GM23338 (cell line): ENCODE measurements around the gene TMEM190. TPM values are rescaled to one million over a fixed set of nuclear protein-coding genes. Genes with fewer than 3 reads are reported as not detected.

ENCODE experiments used
- ATAC-seq: fragments of 200-7000 bp; cut with Tn5 transposase; 3 replicates; pipeline ENCODE4 v1.9.1; 2020
- DNase-seq: peaks from one replicate; pipeline ENCODE4 v3.0.0-alpha.2; 2015; ENCODE audit warnings: low spot score
- H2AFZ ChIP-seq: fragments of 200-600 bp; sonication (generic); 2 replicates; pipeline ENCODE4 v1.8.0; 2016; ENCODE audit warnings: antibody characterized with exemption, mild to moderate bottlenecking, moderate library complexity
- H3F3A ChIP-seq: fragments of 200-600 bp; sonication (generic); replicated peaks from 2 replicates; pipeline ENCODE4 v1.8.0; 2017; ENCODE audit warnings: antibody characterized with exemption, mixed run types, low read depth
- H3K27ac ChIP-seq: fragments of 200-600 bp; sonication (generic); 2 replicates; pipeline ENCODE4 v1.6.1; 2016; ENCODE audit warnings: low read depth
- H3K27me3 ChIP-seq: fragments of 200-600 bp; sonication (generic); 2 replicates; pipeline ENCODE4 v1.8.0; 2016; ENCODE audit warnings: mild to moderate bottlenecking, mixed run types, moderate library complexity; ENCODE audit not compliant: insufficient read depth
- H3K36me3 ChIP-seq: fragments of 200-600 bp; sonication (generic); 2 replicates; pipeline ENCODE4 v1.8.0; 2016; ENCODE audit warnings: mild to moderate bottlenecking; ENCODE audit not compliant: insufficient read depth
- H3K4me1 ChIP-seq: fragments of 200-600 bp; sonication (generic); 2 replicates; pipeline ENCODE4 v1.8.0; 2016; ENCODE audit warnings: mild to moderate bottlenecking, moderate library complexity; ENCODE audit not compliant: insufficient read depth
- H3K4me2 ChIP-seq: fragments of 200-600 bp; sonication (generic); 2 replicates; pipeline ENCODE4 v1.7.1; 2017; ENCODE audit warnings: mixed run types
- H3K4me3 ChIP-seq: fragments of 200-600 bp; sonication (generic); 2 replicates; pipeline ENCODE4 v1.6.1; 2016; ENCODE audit warnings: mixed run types
- H3K79me2 ChIP-seq: fragments of 200-600 bp; sonication (generic); replicated peaks from 2 replicates; pipeline ENCODE4 v1.8.0; 2017; ENCODE audit warnings: mild to moderate bottlenecking; ENCODE audit not compliant: insufficient read depth
- H3K9me2 ChIP-seq: fragments of 200-600 bp; sonication (generic); 2 replicates; pipeline ENCODE4 v1.8.0; 2017; ENCODE audit not compliant: insufficient read depth
- H4K20me1 ChIP-seq: fragments of 200-600 bp; sonication (generic); replicated peaks from 2 replicates; pipeline ENCODE4 v1.8.0; 2017; ENCODE audit warnings: mild to moderate bottlenecking; ENCODE audit not compliant: insufficient read depth
- H3K27ac Mint-ChIP-seq: 2 replicates; pipeline ENCODE4 v1.8.0; 2020; ENCODE audit warnings: inconsistent platforms, mild to moderate bottlenecking, moderate library complexity, mixed read lengths
- H3K27me3 Mint-ChIP-seq: 3 replicates; pipeline ENCODE4 v1.8.0; 2022; ENCODE audit warnings: low read depth, mild to moderate bottlenecking, moderate library complexity, mixed read lengths, inconsistent platforms; ENCODE audit not compliant: insufficient read depth, poor library complexity
- H3K36me3 Mint-ChIP-seq: 3 replicates; pipeline ENCODE4 v1.8.0; 2021; ENCODE audit warnings: low read depth, mild to moderate bottlenecking, inconsistent platforms, moderate library complexity, mixed read lengths
- H3K4me1 Mint-ChIP-seq: 3 replicates; pipeline ENCODE4 v1.8.0; 2020; ENCODE audit warnings: mild to moderate bottlenecking, inconsistent platforms, mixed read lengths
- H3K4me3 Mint-ChIP-seq: 3 replicates; pipeline ENCODE4 v1.8.0; 2021; ENCODE audit warnings: moderate library complexity, mild to moderate bottlenecking, inconsistent platforms, mixed read lengths
- H3K9me3 Mint-ChIP-seq: 3 replicates; pipeline ENCODE4 v1.8.0; 2020; ENCODE audit warnings: moderate library complexity, mild to moderate bottlenecking, inconsistent platforms, mixed read lengths
- CREB1 ChIP-seq: fragments of 250-450 bp; sonication (Bioruptor Pico); IDR thresholded peaks from 2 replicates; pipeline ENCODE4 v1.5.0; 2020; ENCODE audit warnings: low read depth, mild to moderate bottlenecking, moderate library complexity
- CTCF ChIP-seq, 2 experiments: fragments of 200-600 bp in 1 of 2; sonication (generic) in 1 of 2; conservative IDR thresholded peaks; 2 replicates each; pipeline versions ENCODE4 v1.5.1 to v1.6.1; 2016 to 2017; ENCODE audit warnings: antibody characterized with exemption in 2 of 2, low read depth in 2 of 2, mild to moderate bottlenecking in 2 of 2, moderate library complexity in 1 of 2
- ETS1 ChIP-seq: IDR thresholded peaks from 2 replicates; pipeline ENCODE4 v1.6.1; 2016; ENCODE audit warnings: antibody characterized with exemption
- EZH2 ChIP-seq: fragments of 200-600 bp; sonication (generic); IDR thresholded peaks from one replicate; pipeline ENCODE4 v1.8.0; 2017; ENCODE audit warnings: antibody characterized with exemption, mild to moderate bottlenecking, low read depth; ENCODE audit not compliant: unreplicated experiment
- EZH2phosphoT487 ChIP-seq: fragments of 200-600 bp; sonication (generic); IDR thresholded peaks from one replicate; pipeline ENCODE4 v1.8.1; 2018; ENCODE audit warnings: antibody characterized with exemption; ENCODE audit not compliant: unreplicated experiment
- JUNB ChIP-seq: IDR thresholded peaks from one replicate; pipeline ENCODE4 v1.6.1; 2016; ENCODE audit warnings: antibody characterized with exemption; ENCODE audit not compliant: unreplicated experiment
- POLR2AphosphoS5 ChIP-seq: IDR thresholded peaks from 2 replicates; pipeline ENCODE4 v1.6.1; 2016; ENCODE audit warnings: antibody characterized with exemption, low read depth
- STAT1 ChIP-seq: IDR thresholded peaks from one replicate; pipeline ENCODE4 v1.6.1; 2016; ENCODE audit warnings: antibody characterized with exemption; ENCODE audit not compliant: unreplicated experiment
- ZNF114 ChIP-seq: fragments of 250-450 bp; sonication (Bioruptor Pico); IDR thresholded peaks from 2 replicates; pipeline ENCODE4 v1.5.0; 2020; ENCODE audit warnings: mild to moderate bottlenecking, moderate library complexity
- ZNF462 ChIP-seq: fragments of 250-450 bp; sonication (Bioruptor Pico); IDR thresholded peaks from 2 replicates; pipeline ENCODE4 v1.5.0; 2020; ENCODE audit warnings: mild to moderate bottlenecking, moderate library complexity
- polyA plus RNA-seq: library from polyadenylated mRNA; unstranded; fragments of >200 nt; fragmentation: Nextera tagmentation; extraction: Ambion mirVana; gene quantifications from 2 replicates; pipeline ENCODE4 v1.2.1, GENCODE V29; 2016
- total RNA-seq: library from RNA; depleted of rRNA; stranded (reverse); fragments of >200 nt; shearing (Covaris generic); gene quantifications from 2 replicates; pipeline ENCODE4 v1.2.3, GENCODE V29; 2014

TMEM190 gene
- total and polyA plus RNA-seq, 2 experiments from 2014 or later: 4.8 TPM; not detected in 1

- peaks cover 17% of the 10 kb centered on the region for H3F3A ChIP-seq
- H3K36me3 ChIP-seq: no peaks in the 10 kb centered on the region; the same call in 1 of the 2 replicates
- no peak for DNase-seq
- H4K20me1 ChIP-seq: no peaks in the 10 kb centered on the region
- H3K4me1 ChIP-seq: peaks cover 33% of the 10 kb centered on the region
- peaks cover 17% of the 10 kb centered on the region for H3K27me3 ChIP-seq
- no peaks in the 10 kb centered on the region for H3K79me2 ChIP-seq
- H3K9me2 ChIP-seq: no peaks in the 10 kb centered on the region
- no peak overlapping the region for H3K27ac ChIP-seq
- H3K36me3 Mint-ChIP-seq: peaks cover 30% of the 10 kb centered on the region
- H3K9me3 Mint-ChIP-seq: no peaks in the 10 kb centered on the region
- peaks cover 48% of the 10 kb centered on the region for H3K4me1 Mint-ChIP-seq
- no peak overlapping the region for H2AFZ ChIP-seq
- no peak overlapping the region for H3K4me3 ChIP-seq
- TF ChIP-seq POLR2AphosphoS5 (no peak), JUNB (no peak), CREB1 (no peak), ZNF114 (CRISPR knock-in tag) (no peak), ETS1 (no peak), STAT1 (no peak), EZH2 (no peak), EZH2phosphoT487 (no peak), ZNF462 (no peak), CTCF (conservative IDR thresholded peaks at IDR 0.05; ENCODE audit: low read depth in 2 of 2) (no peak)
- peak overlapping the region; percentile 75 for H3K4me2 ChIP-seq
- no peak for ATAC-seq
- H3K27me3 Mint-ChIP-seq: peaks cover 39% of the 10 kb centered on the region
- peak overlapping the region; percentile 52; the same call in 2 of the 3 replicates for H3K4me3 Mint-ChIP-seq
- peak overlapping the region; percentile 69 for H3K27ac Mint-ChIP-seq
Observed at GRCh38 chr19:55347442-55348009, 29.1 kb upstream of the TMEM190 start.
